H9 (cell line): ENCODE data around the gene EPM2A. TPM values are rescaled to one million over a fixed set of nuclear protein-coding genes. Genes with fewer than 3 reads are reported as not detected.

ENCODE experiments used
- DNase-seq: peaks from one replicate; pipeline ENCODE4 v3.0.0-alpha.2; 2017
- H2AFZ ChIP-seq: one replicate; pipeline ENCODE4 v1.6.1; 2013; ENCODE audit warnings: mild to moderate bottlenecking, low read length, control low read depth, moderate library complexity
- H2AK5ac ChIP-seq: 2 replicates; pipeline ENCODE4 v1.6.1; 2013; ENCODE audit warnings: low read length, control low read depth, mixed read lengths; ENCODE audit not compliant: insufficient read length
- H2BK120ac ChIP-seq: one replicate; pipeline ENCODE4 v1.6.1; 2013; ENCODE audit warnings: low read depth, mild to moderate bottlenecking, low read length, control low read depth, inconsistent platforms; ENCODE audit not compliant: poor library complexity, severe bottlenecking
- H2BK12ac ChIP-seq: 2 replicates; pipeline ENCODE4 v1.6.1; 2013; ENCODE audit warnings: low read length, control low read depth, mixed read lengths, low read depth; ENCODE audit not compliant: insufficient read length
- H2BK15ac ChIP-seq: 2 replicates; pipeline ENCODE4 v1.6.1; 2013; ENCODE audit warnings: low read depth, low read length, control low read depth
- H2BK20ac ChIP-seq: one replicate; pipeline ENCODE4 v1.6.1; 2013; ENCODE audit warnings: low read depth, mild to moderate bottlenecking, low read length, control low read depth, inconsistent platforms; ENCODE audit not compliant: poor library complexity, severe bottlenecking
- H2BK5ac ChIP-seq: 2 replicates; pipeline ENCODE4 v1.6.1; 2013; ENCODE audit warnings: low read length, control low read depth, mixed read lengths; ENCODE audit not compliant: insufficient read length
- H3K14ac ChIP-seq: 2 replicates; pipeline ENCODE4 v1.6.1; 2013; ENCODE audit warnings: low read length, control low read depth; ENCODE audit not compliant: insufficient read depth
- H3K18ac ChIP-seq: 2 replicates; pipeline ENCODE4 v1.6.1; 2013; ENCODE audit warnings: low read depth, mild to moderate bottlenecking, mixed read lengths, low read length, control low read depth; ENCODE audit not compliant: insufficient read length
- H3K23ac ChIP-seq: 2 replicates; pipeline ENCODE4 v1.6.1; 2013; ENCODE audit warnings: low read length, control low read depth, mixed read lengths, low read depth; ENCODE audit not compliant: insufficient read length
- H3K23me2 ChIP-seq: 2 replicates; pipeline ENCODE4 v1.6.1; 2013; ENCODE audit warnings: low read depth, mild to moderate bottlenecking, mixed read lengths, low read length, control low read depth; ENCODE audit not compliant: insufficient read length, poor library complexity, severe bottlenecking
- H3K27ac ChIP-seq: 2 replicates; pipeline ENCODE4 v1.5.1; 2013; ENCODE audit warnings: low read length, control low read depth, mixed read lengths, low read depth; ENCODE audit not compliant: insufficient read length
- H3K27me3 ChIP-seq: 2 replicates; pipeline ENCODE4 v1.6.1; 2013; ENCODE audit warnings: low read length, control low read depth, inconsistent platforms; ENCODE audit not compliant: insufficient read depth
- H3K4ac ChIP-seq: 2 replicates; pipeline ENCODE4 v1.6.1; 2013; ENCODE audit warnings: low read depth, mild to moderate bottlenecking, control low read depth, inconsistent platforms, low read length, moderate library complexity
- H3K4me1 ChIP-seq: 2 replicates; pipeline ENCODE4 v1.6.1; 2013; ENCODE audit warnings: low read length, control low read depth, inconsistent platforms; ENCODE audit not compliant: insufficient read depth
- H3K4me2 ChIP-seq: 2 replicates; pipeline ENCODE4 v1.6.1; 2013; ENCODE audit warnings: low read length, control low read depth, mixed read lengths; ENCODE audit not compliant: insufficient read length, insufficient read depth
- H3K56ac ChIP-seq: 2 replicates; pipeline ENCODE4 v1.6.1; 2013; ENCODE audit warnings: low read depth, mild to moderate bottlenecking, mixed read lengths, low read length, control low read depth; ENCODE audit not compliant: insufficient read length
- H3K79me1 ChIP-seq: 2 replicates; pipeline ENCODE4 v1.6.1; 2013; ENCODE audit warnings: low read depth, mild to moderate bottlenecking, moderate library complexity, low read length, control low read depth, inconsistent platforms; ENCODE audit not compliant: insufficient read depth, poor library complexity, severe bottlenecking
- H3K79me2 ChIP-seq: 2 replicates; pipeline ENCODE4 v1.6.1; 2013; ENCODE audit warnings: low read length, control low read depth, inconsistent platforms; ENCODE audit not compliant: insufficient read depth
- H3K9ac ChIP-seq: 2 replicates; pipeline ENCODE4 v1.6.1; 2013; ENCODE audit warnings: low read length, control low read depth, mixed read lengths; ENCODE audit not compliant: insufficient read length; ENCODE audit errors: extremely low read depth
- H3K9me3 ChIP-seq: one replicate; pipeline ENCODE4 v1.6.1; 2013; ENCODE audit warnings: low read depth, low read length, inconsistent platforms; ENCODE audit not compliant: control insufficient read depth
- H3T11ph ChIP-seq: one replicate; pipeline ENCODE4 v1.6.1; 2013; ENCODE audit warnings: mild to moderate bottlenecking, low read length, control low read depth, inconsistent platforms
- H4K20me1 ChIP-seq: one replicate; pipeline ENCODE4 v1.6.1; 2013; ENCODE audit not compliant: control insufficient read depth, insufficient read length, insufficient read depth
- H4K5ac ChIP-seq: 2 replicates; pipeline ENCODE4 v1.6.1; 2013; ENCODE audit warnings: low read depth, mild to moderate bottlenecking, mixed read lengths, low read length, control low read depth; ENCODE audit not compliant: insufficient read length
- H4K8ac ChIP-seq: replicated peaks from 2 replicates; pipeline ENCODE4 v1.6.1; 2013; ENCODE audit warnings: low read length, control low read depth, mixed read lengths, low read depth; ENCODE audit not compliant: insufficient read length
- H4K91ac ChIP-seq: 2 replicates; pipeline ENCODE4 v1.6.1; 2013; ENCODE audit warnings: low read depth, mild to moderate bottlenecking, moderate library complexity, mixed read lengths, low read length, control low read depth; ENCODE audit not compliant: insufficient read length
- H3K27ac Mint-ChIP-seq, 3 experiments: 2 replicates in 2 of 3; 3 replicates in 1 of 3; pipeline ENCODE4 v1.8.0; 2020 to 2021; ENCODE audit warnings: mixed read lengths in 3 of 3, mild to moderate bottlenecking in 1 of 3, moderate library complexity in 1 of 3
- H3K27me3 Mint-ChIP-seq: 2 replicates; pipeline ENCODE4 v1.8.0; 2021; ENCODE audit warnings: low read depth, mild to moderate bottlenecking, moderate library complexity, mixed read lengths
- H3K36me3 Mint-ChIP-seq, 3 experiments: 2 replicates in 2 of 3; 3 replicates in 1 of 3; pipeline ENCODE4 v1.8.0; 2020 to 2021; ENCODE audit warnings: low read depth in 3 of 3, mixed read lengths in 3 of 3; ENCODE audit not compliant: insufficient read depth in 1 of 3
- H3K4me1 Mint-ChIP-seq, 2 experiments: 2 replicates each; pipeline ENCODE4 v1.8.0; 2020; ENCODE audit warnings: mixed read lengths in 2 of 2
- H3K4me3 Mint-ChIP-seq, 2 experiments: 2 replicates in 1 of 2; 3 replicates in 1 of 2; pipeline ENCODE4 v1.8.0; 2020 to 2021; ENCODE audit warnings: mild to moderate bottlenecking in 2 of 2, mixed read lengths in 2 of 2, moderate library complexity in 1 of 2
- H3K9me3 Mint-ChIP-seq, 2 experiments: 2 replicates in 1 of 2; 3 replicates in 1 of 2; pipeline ENCODE4 v1.8.0; 2020; ENCODE audit warnings: mild to moderate bottlenecking in 2 of 2, mixed read lengths in 2 of 2, moderate library complexity in 1 of 2
- WGBS: extraction: QIAGEN DNeasy Blood & Tissue Kit; methylation state at CpG from one replicate; pipeline ENCODE4 v1.1.7; 2013; ENCODE audit warnings: missing lambda C conversion rate, low lambda C conversion rate, mixed read lengths; ENCODE audit not compliant: insufficient read length; ENCODE audit errors: extremely low coverage; 5-methylcytosine and 5-hydroxymethylcytosine counted together
- total RNA-seq: library from RNA; stranded (reverse); gene quantifications from 2 replicates; pipeline ENCODE4 v1.2.1, GENCODE V29; 2021
- TF ChIP-seq, protein P1 (sequence below): fragments of 200-600 bp; sonication (generic); conservative IDR thresholded peaks from 3 replicates; pipeline ENCODE4 v1.8.0; 2021; ENCODE audit warnings: antibody characterized with exemption, mild to moderate bottlenecking

Gene EPM2A
- total RNA-seq, 1 experiment from 2014 or later: 8.2 TPM

DNA sequence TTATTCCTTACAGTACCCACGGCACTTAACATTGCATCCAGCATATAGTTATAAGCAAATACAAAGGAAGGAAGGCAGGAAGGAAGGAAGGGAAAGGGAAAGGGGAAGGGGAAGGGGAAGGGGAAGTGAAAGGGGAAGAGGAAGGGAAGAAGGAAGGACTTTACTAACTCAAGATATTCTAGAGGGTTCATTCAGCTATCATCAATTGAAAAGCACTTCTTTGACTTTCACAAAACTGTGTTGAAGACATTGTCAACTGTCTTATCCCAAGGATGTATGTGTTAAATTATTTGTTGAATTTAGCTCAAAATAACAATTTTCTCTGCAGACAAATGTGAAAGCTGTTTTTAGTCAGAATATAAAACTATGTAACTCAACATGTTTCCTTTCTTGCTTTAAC, 87.7 kb downstream of the EPM2A start:
- no peak overlapping the region for H2AFZ ChIP-seq
- no peaks in the 10 kb centered on the region for H3K9me3 ChIP-seq
- TF ChIP-seq, protein P1, sequence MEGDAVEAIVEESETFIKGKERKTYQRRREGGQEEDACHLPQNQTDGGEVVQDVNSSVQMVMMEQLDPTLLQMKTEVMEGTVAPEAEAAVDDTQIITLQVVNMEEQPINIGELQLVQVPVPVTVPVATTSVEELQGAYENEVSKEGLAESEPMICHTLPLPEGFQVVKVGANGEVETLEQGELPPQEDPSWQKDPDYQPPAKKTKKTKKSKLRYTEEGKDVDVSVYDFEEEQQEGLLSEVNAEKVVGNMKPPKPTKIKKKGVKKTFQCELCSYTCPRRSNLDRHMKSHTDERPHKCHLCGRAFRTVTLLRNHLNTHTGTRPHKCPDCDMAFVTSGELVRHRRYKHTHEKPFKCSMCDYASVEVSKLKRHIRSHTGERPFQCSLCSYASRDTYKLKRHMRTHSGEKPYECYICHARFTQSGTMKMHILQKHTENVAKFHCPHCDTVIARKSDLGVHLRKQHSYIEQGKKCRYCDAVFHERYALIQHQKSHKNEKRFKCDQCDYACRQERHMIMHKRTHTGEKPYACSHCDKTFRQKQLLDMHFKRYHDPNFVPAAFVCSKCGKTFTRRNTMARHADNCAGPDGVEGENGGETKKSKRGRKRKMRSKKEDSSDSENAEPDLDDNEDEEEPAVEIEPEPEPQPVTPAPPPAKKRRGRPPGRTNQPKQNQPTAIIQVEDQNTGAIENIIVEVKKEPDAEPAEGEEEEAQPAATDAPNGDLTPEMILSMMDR: no peak
- no peaks in the 10 kb centered on the region for H3K79me1 ChIP-seq
- Mint-ChIP-seq H3K36me3 (no peaks in the 10 kb centered on the region), H3K4me1 (peaks cover 0 to 2% of the 10 kb centered on the region in 2 experiments; a peak in 1 of 4 replicates), H3K27me3 (no peaks in the 10 kb centered on the region), H3K4me3 (no peak overlapping the region), H3K27ac (no peak overlapping the region), H3K9me3 (no peaks in the 10 kb centered on the region)
- no peaks in the 10 kb centered on the region for H3K79me2 ChIP-seq
- no peak overlapping the region for H2BK5ac ChIP-seq
- H3K4me1 ChIP-seq: no peaks in the 10 kb centered on the region
- no peak overlapping the region for H3K4me2 ChIP-seq
- no peak overlapping the region for H2BK20ac ChIP-seq
- H3K56ac ChIP-seq: no peak overlapping the region
- DNase-seq: no peak
- H3K14ac ChIP-seq: no peak overlapping the region
- H3K27ac ChIP-seq: no peak overlapping the region
- H2AK5ac ChIP-seq: no peak overlapping the region
- no peak overlapping the region for H4K91ac ChIP-seq
- no peak overlapping the region for H3K23ac ChIP-seq
- no peak overlapping the region for H3T11ph ChIP-seq
- WGBS: no CpG with 5 or more reads among the region's 1 CpG
- no peak overlapping the region for H4K8ac ChIP-seq
- H2BK12ac ChIP-seq: no peak overlapping the region
- no peak overlapping the region for H2BK15ac ChIP-seq
- no peak overlapping the region for H3K9ac ChIP-seq
- no peaks in the 10 kb centered on the region for H3K23me2 ChIP-seq
- no peak overlapping the region for H3K18ac ChIP-seq
- no peak overlapping the region for H4K5ac ChIP-seq
- no peak overlapping the region for H2BK120ac ChIP-seq
- no peaks in the 10 kb centered on the region for H3K27me3 ChIP-seq
- H3K4ac ChIP-seq: no peak overlapping the region
- no peaks in the 10 kb centered on the region for H4K20me1 ChIP-seq
